ENCODE data around the gene TASP1.
"Not testable (repeated sequence)": the region's sequence is repeated elsewhere in the genome, so short reads cannot be mapped to it uniquely, and the experiment has no call there.

The TASP1 gene, protein sequence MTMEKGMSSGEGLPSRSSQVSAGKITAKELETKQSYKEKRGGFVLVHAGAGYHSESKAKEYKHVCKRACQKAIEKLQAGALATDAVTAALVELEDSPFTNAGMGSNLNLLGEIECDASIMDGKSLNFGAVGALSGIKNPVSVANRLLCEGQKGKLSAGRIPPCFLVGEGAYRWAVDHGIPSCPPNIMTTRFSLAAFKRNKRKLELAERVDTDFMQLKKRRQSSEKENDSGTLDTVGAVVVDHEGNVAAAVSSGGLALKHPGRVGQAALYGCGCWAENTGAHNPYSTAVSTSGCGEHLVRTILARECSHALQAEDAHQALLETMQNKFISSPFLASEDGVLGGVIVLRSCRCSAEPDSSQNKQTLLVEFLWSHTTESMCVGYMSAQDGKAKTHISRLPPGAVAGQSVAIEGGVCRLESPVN

GRCh38 chr20:13638496-13639149, at the start of gene TASP1:
TASP1 (minus strand) TSS chr20:13638932; CDS start chr20:13630078, 8,854 bp downstream.
- peak; percentile 94 for DNase-seq

GRCh38 chr20:13687815-13688214, 49.1 kb upstream of the TASP1 start:
- no peak for DNase-seq

- no peak for DNase-seq
Measured at GRCh38 chr20:13685623-13686022, 46.9 kb upstream of the TASP1 start.

DNA sequence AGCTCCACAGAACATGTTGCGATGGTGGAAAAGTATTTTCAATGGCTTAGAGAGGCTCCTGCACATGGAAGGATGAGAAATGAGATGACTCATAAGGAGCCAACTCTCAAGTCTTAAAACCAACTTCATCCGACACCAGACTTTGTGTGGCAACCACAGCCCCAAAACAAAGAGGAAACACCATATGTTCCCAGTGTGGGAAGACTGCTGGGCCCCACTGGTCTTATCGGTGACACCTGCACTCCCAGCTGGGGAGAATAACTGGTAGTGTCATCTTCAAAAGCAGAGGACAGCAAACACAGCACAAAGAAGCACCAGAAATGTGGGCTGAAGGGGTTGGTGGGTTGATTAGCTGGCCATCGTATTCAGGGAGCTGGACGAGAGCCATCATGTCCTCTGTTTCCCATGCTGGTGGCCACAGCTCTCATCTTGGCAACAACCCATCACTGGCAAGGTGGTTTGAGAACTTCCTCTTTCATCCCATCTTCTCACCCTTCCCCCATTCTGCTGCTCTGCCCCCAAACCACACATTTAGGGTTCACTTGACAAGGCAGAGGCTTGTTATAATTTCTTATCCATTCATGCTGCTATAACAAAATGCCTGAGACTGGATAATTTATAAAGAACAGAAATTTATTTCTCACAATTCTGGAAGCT, 46.0 kb upstream of the TASP1 start:
- DNase-seq = no peak

DNA sequence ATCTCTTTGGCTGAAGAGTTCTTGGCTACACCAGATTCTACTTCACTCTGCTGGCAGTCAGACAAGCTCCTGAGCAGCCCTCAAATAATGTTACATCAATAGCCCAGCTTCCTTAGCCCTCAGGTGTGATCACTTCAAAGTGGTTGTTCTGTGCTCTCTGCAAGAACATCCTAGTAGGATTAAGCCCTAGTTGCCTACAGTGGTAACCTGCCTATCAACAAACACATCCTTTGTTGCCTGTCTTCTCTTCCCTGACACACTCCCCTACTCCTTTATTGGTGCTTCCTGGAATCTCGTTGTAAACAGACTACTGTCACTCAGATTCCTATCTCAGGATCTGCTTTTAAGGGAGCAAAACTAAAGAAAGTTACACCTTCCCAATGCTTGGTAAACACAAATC, 45.1 kb upstream of the TASP1 start:
- DNase-seq = no peak

GRCh38 chr20:13681248-13682125, 42.8 kb upstream of the TASP1 start:
- DNase-seq = no peak

- no peak for DNase-seq
Measured at GRCh38 chr20:13678944-13679343, 40.2 kb upstream of the TASP1 start.

- DNase-seq = no peak
Measured at GRCh38 chr20:13677241-13677640, 38.5 kb upstream of the TASP1 start.

DNA sequence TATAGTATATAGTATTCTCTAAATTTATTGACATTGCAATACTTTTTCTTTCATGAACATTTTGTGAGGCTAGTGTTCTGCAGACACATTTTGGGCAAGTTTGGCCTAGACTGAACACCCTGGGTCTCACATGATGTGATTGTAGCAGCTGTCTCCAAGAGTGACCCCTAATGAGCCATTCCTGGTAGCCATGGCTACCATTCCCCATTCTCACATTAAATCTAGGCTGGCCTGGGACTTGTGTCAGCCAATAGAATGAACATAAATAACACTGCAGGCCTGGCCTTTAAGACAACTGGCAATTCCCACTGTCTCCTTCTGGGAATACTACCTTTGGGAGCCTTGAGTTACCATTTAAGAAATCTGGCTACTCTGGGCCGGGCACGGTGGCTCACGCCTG, 38.0 kb upstream of the TASP1 start:
- DNase-seq = no peak

DNA sequence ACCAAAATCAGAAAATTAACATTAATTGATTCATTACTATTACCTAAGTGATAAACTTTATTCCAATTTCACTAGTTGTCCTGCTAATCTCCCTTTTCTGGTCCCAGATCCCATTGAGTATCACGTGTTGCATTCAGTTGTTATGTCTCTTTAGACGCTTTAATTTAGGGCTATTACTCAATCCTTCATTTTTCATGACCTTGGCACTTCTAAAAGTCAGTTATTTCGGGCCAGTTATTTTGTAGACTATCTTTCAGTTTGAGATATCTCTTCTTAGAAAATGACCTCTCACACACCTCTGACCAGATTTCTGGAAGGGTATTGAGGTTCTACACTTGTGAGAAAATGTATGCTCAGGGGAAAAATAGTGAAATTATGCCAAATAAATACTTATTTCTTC, 34.0 kb upstream of the TASP1 start:
- no peak for DNase-seq

- DNase-seq = no peak
Measured at GRCh38 chr20:13671916-13672378, 33.2 kb upstream of the TASP1 start.

GRCh38 chr20:13671512-13671911, 32.8 kb upstream of the TASP1 start:
- DNase-seq = no peak

GRCh38 chr20:13670160-13670559, 31.4 kb upstream of the TASP1 start:
- no peak for DNase-seq

GRCh38 chr20:13665709-13666395, 27.1 kb upstream of the TASP1 start:
- no peak for DNase-seq

GRCh38 chr20:13661070-13661685, 22.4 kb upstream of the TASP1 start:
- no peak for DNase-seq

GRCh38 chr20:13659288-13659687, 20.6 kb upstream of the TASP1 start:
- DNase-seq = no peak

GRCh38 chr20:13658060-13658459, 19.3 kb upstream of the TASP1 start:
- not testable (repeated sequence) for DNase-seq

- no peak for DNase-seq
Measured at GRCh38 chr20:13656721-13657368, 18.1 kb upstream of the TASP1 start.

DNA sequence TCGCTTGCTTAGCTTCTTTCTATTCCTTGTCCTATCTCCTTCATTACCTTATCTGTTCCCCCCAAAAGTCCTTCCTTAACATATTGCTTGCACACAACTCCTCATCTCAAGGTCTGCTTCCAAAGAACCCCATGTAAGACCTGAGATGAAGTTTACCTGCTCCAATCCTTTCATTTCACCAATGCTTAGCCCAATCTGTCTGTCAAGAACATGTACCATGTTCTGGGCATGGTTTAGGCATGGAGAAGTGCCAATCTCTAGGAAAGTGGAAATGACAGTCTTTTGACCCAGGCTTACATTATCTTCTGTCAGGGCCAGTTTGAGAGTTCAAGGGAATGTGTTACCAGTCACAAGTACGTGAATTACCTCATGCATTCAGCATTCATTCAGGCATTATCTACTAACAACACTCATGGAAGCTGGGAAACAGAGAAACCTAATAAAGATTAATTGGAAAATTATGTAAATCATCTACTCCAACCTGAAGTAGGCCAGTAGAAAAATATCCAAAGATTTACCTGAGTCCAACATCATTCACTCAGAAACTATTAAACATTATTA, 15.8 kb upstream of the TASP1 start:
- DNase-seq = no peak

GRCh38 chr20:13650474-13650873, 11.7 kb upstream of the TASP1 start:
- DNase-seq = no peak
